Gastrocnemius medialis (tissue), 4 donors: ENCODE results near the gene PGAM2.

Experiments used
- CTCF ChIP-seq, 5 experiments: fragments of 450-650 bp in 3 of 5; fragments of 200-600 bp in 2 of 5; sonication (generic) in 2 of 5; IDR thresholded peaks in 4 of 5; conservative IDR thresholded peaks in 1 of 5; 1 replicate in 4 of 5; 2 replicates in 1 of 5; pipeline ENCODE4 v1.5.1; 2016 to 2019; ENCODE audit warnings: antibody characterized with exemption in 5 of 5, mild to moderate bottlenecking in 3 of 5, moderate library complexity in 3 of 5
- POLR2A ChIP-seq, 2 donors: fragments of 450-650 bp; IDR thresholded peaks; one replicate each; pipeline ENCODE4 v1.6.1; 2017; ENCODE audit warnings: antibody characterized with exemption in 2 of 2, mild to moderate bottlenecking in 2 of 2, moderate library complexity in 2 of 2

GRCh38 chr7:44093102-44093641 is 27.8 kb upstream of the PGAM2 start:
- TF ChIP-seq CTCF (IDR thresholded peaks at IDR 0.05 in 4 of 5, conservative IDR thresholded peaks at IDR 0.05 in 1 of 5) (no peak), POLR2A (IDR thresholded peaks at IDR 0.05) (no peak)
